AG04450 (cell line): Measurements from ENCODE around the gene CDH6. TPM values are rescaled to one million over a fixed set of nuclear protein-coding genes. Genes with fewer than 3 reads are reported as not detected.

Source experiments
- CTCF ChIA-PET: fragments of 300-600, 350-600 bp; formaldehyde crosslinking; extraction: SDS; loops from one replicate; lab custom pipeline; 2022; ENCODE audit warnings: antibody characterized with exemption, inconsistent platforms; lab: Charles Lee
- POLR2A ChIA-PET: fragments of 350-600 bp; formaldehyde crosslinking; extraction: SDS; loops from one replicate; lab custom pipeline; 2021; ENCODE audit warnings: antibody characterized with exemption, inconsistent platforms; lab: Yijun Ruan, JAX
- DNase-seq: peaks from one replicate; pipeline ENCODE4 v3.0.0-alpha.2; 2011; ENCODE audit warnings: low read depth, low spot score
- H3K27ac ChIP-seq: one replicate; pipeline ENCODE4 v1.5.1; 2012; ENCODE audit warnings: low read depth, low read length, control low read depth
- H3K27me3 ChIP-seq: one replicate; pipeline ENCODE4 v1.6.0; 2012; ENCODE audit warnings: low read length; ENCODE audit not compliant: control insufficient read depth, insufficient read depth
- H3K4me3 ChIP-seq: 2 replicates; pipeline ENCODE4 v1.5.1; 2011; ENCODE audit warnings: mild to moderate bottlenecking, low read depth, low read length, control low read depth
- H3K9me3 ChIP-seq: 2 replicates; pipeline ENCODE4 v1.5.1; 2012; ENCODE audit warnings: low read length; ENCODE audit not compliant: control insufficient read depth, insufficient read depth
- polyA plus RNA-seq: library from polyadenylated mRNA; depleted of rRNA; stranded (reverse); fragments of >200 nt; gene quantifications from 2 replicates; pipeline ENCODE4 v1.2.3, GENCODE V29; 2011
- TF ChIP-seq, protein P1 (sequence below): IDR thresholded peaks from 2 replicates; pipeline ENCODE4 v1.5.1; 2011; ENCODE audit warnings: low read depth, low read length, control low read depth, inconsistent platforms

The CDH6 gene
- polyA plus RNA-seq, 1 experiment, result 45.7 TPM

DNA sequence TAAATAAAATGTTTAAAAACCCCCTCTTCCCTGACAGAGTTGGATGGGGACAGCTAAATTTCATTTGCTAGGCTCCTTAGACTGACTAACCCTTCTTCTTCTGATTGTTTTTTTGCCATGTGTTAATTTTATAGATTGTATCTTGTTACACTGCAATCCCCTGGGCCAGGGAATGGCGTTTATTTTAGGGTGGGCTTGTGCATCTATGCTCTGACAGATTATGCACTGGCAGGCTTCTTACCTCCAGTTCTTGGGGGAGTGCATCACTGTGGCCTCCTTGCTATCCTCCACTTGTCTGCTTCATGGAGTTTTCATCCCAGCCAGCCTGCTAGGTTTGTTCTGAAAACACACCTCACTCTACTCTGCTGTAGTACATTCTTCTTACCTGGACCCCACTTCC lies 178.6 kb downstream of the CDH6 start:
- POLR2A ChIA-PET, result no interaction called here
- CTCF ChIA-PET, result no interaction called here

DNA sequence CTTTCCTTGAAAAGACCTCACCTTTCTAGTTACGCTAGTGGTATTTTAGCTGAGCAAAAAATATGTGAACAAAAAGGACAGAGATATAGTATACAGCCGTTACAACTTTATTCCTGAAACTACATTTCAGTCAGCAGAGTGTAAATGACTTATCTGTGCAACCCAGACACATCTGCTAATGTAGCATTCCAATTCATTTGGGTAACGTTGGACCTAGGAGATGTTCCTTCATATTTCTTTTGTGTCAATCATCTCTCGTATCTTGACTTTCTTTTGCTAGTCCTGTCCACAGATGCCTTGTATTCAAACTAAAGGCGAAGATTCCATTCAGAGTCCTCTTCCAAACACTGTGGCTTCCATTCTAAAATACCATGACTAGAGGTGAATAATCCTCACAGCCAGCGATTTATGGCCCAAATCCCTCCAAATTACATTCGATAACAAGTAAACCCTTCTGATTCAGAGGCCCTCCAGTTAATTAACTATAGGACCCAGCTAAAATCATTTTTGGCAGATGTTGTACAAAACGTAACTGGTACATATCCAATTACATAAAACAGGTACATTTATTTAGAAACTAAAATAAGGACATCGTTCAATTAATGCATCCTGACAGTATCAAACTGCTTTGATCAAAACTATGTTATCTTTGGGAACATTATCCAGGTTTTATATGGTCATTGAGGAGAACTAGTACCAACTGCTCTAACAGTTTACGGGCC lies 182.7 kb downstream of the CDH6 start:
- POLR2A ChIA-PET, result no interaction called here
- no peaks in the 10 kb centered on the region for H3K27me3 ChIP-seq
- H3K27ac ChIP-seq, result no peak overlapping the region
- DNase-seq, result no peak
- CTCF ChIA-PET, result no interaction called here
- no peaks in the 10 kb centered on the region for H3K9me3 ChIP-seq
- TF ChIP-seq, protein P1, sequence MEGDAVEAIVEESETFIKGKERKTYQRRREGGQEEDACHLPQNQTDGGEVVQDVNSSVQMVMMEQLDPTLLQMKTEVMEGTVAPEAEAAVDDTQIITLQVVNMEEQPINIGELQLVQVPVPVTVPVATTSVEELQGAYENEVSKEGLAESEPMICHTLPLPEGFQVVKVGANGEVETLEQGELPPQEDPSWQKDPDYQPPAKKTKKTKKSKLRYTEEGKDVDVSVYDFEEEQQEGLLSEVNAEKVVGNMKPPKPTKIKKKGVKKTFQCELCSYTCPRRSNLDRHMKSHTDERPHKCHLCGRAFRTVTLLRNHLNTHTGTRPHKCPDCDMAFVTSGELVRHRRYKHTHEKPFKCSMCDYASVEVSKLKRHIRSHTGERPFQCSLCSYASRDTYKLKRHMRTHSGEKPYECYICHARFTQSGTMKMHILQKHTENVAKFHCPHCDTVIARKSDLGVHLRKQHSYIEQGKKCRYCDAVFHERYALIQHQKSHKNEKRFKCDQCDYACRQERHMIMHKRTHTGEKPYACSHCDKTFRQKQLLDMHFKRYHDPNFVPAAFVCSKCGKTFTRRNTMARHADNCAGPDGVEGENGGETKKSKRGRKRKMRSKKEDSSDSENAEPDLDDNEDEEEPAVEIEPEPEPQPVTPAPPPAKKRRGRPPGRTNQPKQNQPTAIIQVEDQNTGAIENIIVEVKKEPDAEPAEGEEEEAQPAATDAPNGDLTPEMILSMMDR, result no peak
- no peak overlapping the region for H3K4me3 ChIP-seq

More for the DNA sequence above, 178.6 kb downstream of the CDH6 start:
- DNase-seq, result no peak
- TF ChIP-seq, protein P1, result no peak
- H3K9me3 ChIP-seq, result no peaks in the 10 kb centered on the region
- no peaks in the 10 kb centered on the region for H3K27me3 ChIP-seq
- H3K4me3 ChIP-seq, result no peak overlapping the region
- H3K27ac ChIP-seq, result no peak overlapping the region

DNA sequence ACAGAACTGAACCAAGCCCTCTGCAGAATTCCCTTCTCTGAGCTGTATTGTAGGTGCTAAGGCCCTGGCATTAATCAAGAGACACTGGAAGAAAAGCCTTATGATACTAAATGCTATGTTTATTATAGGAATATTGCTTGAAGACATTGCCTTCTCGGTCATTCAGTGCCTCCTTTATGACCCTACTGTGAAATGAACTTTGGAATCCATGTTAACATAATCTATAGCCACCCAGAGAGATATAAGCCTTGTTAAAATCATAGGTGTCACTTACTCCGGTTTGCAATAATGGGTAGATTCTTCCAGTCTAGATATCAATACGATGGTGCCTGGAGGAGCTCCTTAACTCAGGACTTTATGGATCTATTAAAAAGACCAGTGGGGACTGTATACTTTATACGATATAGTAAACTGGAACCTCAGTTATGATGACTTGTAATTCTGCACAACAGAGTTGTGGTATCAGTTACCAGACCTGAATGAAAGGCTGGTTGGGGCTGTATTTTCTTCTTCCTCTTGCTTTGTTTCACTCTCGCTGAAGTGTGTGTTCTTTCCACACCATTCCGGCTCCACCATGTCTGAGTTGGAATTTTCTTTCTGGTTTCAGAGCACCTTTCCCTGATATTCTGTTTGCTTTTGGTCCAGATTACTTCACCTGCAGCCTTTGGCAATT lies 183.9 kb downstream of the CDH6 start:
- no peaks in the 10 kb centered on the region for H3K9me3 ChIP-seq
- TF ChIP-seq, protein P1, result no peak
- no peak for DNase-seq
- H3K4me3 ChIP-seq, result no peak overlapping the region
- POLR2A ChIA-PET, result no interaction called here
- H3K27ac ChIP-seq, result no peak overlapping the region
- H3K27me3 ChIP-seq, result no peaks in the 10 kb centered on the region
- CTCF ChIA-PET, result no interaction called here

DNA sequence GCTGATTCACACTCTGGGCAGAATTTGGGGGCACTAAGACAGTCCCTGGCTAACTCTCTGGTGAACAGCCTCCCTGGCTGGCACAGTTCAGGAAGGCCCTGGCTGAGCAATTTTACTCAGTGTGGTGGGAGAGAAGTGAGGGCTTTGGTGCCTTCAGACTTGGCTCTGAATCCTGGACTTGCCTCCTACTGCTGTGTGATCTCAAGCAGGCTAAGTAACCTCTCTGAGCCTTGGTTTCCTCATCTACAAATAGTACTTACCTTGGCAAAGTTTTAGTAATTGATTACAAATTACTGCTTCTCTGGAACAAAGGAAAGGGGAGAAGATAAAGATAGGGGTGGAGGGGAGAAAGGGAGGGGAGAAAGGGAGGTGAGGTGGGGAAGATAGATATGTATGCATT lies 184.7 kb downstream of the CDH6 start:
- POLR2A ChIA-PET, result no interaction called here
- DNase-seq, result no peak
- TF ChIP-seq, protein P1, result no peak
- Histone ChIP-seq H3K27ac (no peak overlapping the region), H3K9me3 (no peaks in the 10 kb centered on the region), H3K27me3 (no peaks in the 10 kb centered on the region), H3K4me3 (no peak overlapping the region)
- CTCF ChIA-PET, result no interaction called here
